Effector memory CD8-positive, alpha-beta T cell (primary cell): Measurements from ENCODE around the gene CLEC2D.
"Not testable (repeated sequence)": the region's sequence is repeated elsewhere in the genome, so short reads cannot be mapped to it uniquely, and the experiment has no call there.

Experiments used
- ATAC-seq: fragments of 150-1000 bp; cut with Tn5 transposase; replicated peaks from 2 replicates; pipeline ENCODE4 v1.10.0; 2021; ENCODE audit warnings: mild to moderate bottlenecking, moderate library complexity
- DNase-seq, 3 experiments: peaks; one replicate each; pipeline ENCODE4 v3.0.0; 2021
- H3K27ac Mint-ChIP-seq, 2 donors: one replicate each; pipeline ENCODE4 v1.8.0; 2022; ENCODE audit warnings: mild to moderate bottlenecking in 2 of 2, mixed read lengths in 2 of 2, moderate library complexity in 2 of 2
- H3K27me3 Mint-ChIP-seq, 2 donors: one replicate each; pipeline ENCODE4 v1.8.0; 2022; ENCODE audit warnings: mixed read lengths in 2 of 2
- H3K36me3 Mint-ChIP-seq: one replicate; pipeline ENCODE4 v1.8.0; 2022; ENCODE audit warnings: mild to moderate bottlenecking, moderate library complexity, mixed read lengths; ENCODE audit not compliant: insufficient read depth
- H3K4me1 Mint-ChIP-seq, 2 donors: one replicate each; pipeline ENCODE4 v1.8.0; 2022; ENCODE audit warnings: low read depth in 2 of 2, mixed read lengths in 2 of 2
- H3K4me3 Mint-ChIP-seq, 2 donors: one replicate each; pipeline ENCODE4 v1.8.0; 2022; ENCODE audit warnings: mild to moderate bottlenecking in 2 of 2, mixed read lengths in 2 of 2, moderate library complexity in 2 of 2
- H3K9me3 Mint-ChIP-seq, 2 donors: one replicate each; pipeline ENCODE4 v1.8.0; 2022; ENCODE audit warnings: mixed read lengths in 2 of 2

The CLEC2D gene

DNA sequence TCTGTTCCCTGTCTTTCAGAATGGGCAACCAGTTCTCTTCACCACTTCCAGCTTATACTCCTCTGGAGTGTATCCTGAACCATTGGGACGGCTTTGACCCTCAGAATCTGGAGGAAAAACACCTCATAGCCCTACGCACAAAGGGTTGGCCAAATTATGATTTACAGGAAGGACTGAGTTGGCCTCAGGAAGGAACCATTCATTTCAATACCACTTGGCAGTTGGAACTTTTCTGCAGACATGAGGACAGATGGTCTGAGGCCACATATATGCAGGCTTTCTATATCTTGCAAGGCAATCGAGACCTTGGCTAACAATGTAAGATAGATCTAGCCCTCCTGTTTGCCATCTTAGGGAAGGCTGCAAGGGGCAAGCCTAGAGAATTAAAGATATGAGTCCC, 39.3 kb downstream of the CLEC2D start:
- DNase-seq = no peak
- no peak for ATAC-seq

DNA sequence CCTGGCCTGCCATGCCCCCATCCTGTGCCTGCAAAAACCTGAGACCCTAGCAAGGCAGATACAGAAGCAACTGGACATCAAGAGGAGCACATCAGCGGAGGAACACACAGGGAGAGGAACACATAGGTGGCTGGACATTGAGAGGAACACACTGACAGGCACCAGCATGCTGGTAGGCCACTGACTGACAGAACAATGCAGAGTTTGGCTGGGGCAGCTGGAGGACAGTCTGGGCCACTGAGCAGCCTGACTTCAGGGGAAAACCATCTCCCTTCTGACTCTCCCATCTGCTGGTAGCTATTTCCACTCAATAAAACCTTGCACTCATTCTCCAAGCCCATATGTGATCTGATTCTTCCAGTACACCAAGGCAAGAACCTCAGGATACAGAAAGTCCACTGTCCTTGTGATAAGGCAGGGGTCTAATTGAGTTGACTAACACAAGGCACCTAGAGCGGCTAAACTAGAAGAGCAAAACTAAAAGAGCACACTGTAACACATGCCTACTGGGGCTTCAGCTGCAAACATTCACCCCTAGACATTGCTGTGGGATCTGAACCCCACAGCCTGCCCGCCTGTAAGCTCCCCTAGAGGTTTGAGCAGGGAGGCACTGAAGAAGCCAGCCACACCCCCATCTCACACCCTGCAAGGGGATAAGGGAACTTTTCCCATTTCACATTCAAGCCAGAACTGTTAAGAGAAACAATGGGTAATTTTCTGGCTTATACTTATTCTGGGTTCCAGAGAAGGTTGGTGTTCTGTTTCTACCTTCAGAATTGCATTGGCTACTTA, 41.3 kb downstream of the CLEC2D start:
- H3K4me3 Mint-ChIP-seq = no peak overlapping the region
- peaks cover 28 to 45% of the 10 kb centered on the region in 2 donors for H3K4me1 Mint-ChIP-seq
- H3K27ac Mint-ChIP-seq = peak overlapping the region; percentile 72 to 78

More for the DNA sequence above, 39.3 kb downstream of the CLEC2D start:
- H3K27ac Mint-ChIP-seq = peak overlapping the region; percentile 93 to 97
- H3K4me3 Mint-ChIP-seq = no peak overlapping the region
- no peaks in the 10 kb centered on the region for H3K27me3 Mint-ChIP-seq
- peaks cover 32 to 50% of the 10 kb centered on the region in 2 donors for H3K4me1 Mint-ChIP-seq
- H3K9me3 Mint-ChIP-seq = no peaks in the 10 kb centered on the region
- H3K36me3 Mint-ChIP-seq = peaks cover 4% of the 10 kb centered on the region

DNA sequence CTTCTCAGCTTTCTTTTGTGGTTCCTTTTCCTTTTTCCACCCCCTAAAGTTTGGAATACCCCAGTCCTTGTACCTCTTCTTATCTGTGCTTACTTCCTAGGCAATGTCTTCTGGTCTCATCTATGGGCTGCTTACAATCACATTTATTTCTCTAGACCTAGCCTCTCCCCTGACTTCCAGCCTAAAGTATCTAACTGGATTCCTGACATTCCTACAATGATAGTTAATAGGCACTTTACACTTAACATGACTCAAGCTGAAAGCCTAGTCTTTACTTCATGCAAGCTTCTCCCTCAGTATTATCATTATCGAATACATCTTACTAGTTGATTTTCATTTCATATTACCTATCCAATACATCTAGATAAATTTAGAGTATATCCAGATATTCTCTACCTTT, 42.2 kb downstream of the CLEC2D start:
- H3K9me3 Mint-ChIP-seq = no peaks in the 10 kb centered on the region
- DNase-seq (no peak), ATAC-seq (no peak)
- no peaks in the 10 kb centered on the region for H3K36me3 Mint-ChIP-seq
- peak overlapping the region in 1 of 2 donors; percentile 72 for H3K27ac Mint-ChIP-seq
- H3K4me1 Mint-ChIP-seq = peaks cover 21 to 36% of the 10 kb centered on the region in 2 donors
- H3K27me3 Mint-ChIP-seq = no peaks in the 10 kb centered on the region
- H3K4me3 Mint-ChIP-seq = no peak overlapping the region

More for the DNA sequence above, 41.3 kb downstream of the CLEC2D start:
- ATAC-seq = no peak
- DNase-seq = no peak
- Mint-ChIP-seq H3K9me3 (no peaks in the 10 kb centered on the region), H3K36me3 (no peaks in the 10 kb centered on the region), H3K27me3 (no peaks in the 10 kb centered on the region)

DNA sequence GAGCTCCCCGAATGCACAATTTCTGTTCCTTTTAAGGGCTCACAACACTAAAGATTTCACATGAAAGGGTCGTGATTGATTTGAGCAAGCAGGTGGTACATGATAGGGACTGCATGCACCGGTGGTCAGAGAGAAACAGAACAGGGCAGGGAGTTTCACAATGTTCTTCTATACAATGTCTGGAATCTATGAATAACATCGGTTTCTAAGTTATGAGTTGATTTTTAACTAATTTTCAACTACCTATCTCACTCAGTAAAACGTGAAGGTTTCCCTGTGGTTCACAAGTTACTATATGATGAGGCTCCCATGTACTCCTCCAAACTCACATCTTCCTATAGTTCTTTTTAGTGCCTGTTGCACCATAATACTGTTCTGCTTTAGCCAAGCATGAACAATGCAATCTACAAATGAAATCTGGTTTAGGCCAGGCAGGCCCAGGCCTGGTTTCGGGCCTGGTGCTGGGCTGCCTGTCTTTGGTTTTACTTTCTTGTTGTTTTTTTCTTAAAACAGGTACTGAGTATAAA, 43.6 kb downstream of the CLEC2D start:
- not testable (repeated sequence) for H3K27ac Mint-ChIP-seq, H3K9me3 Mint-ChIP-seq, H3K36me3 Mint-ChIP-seq, DNase-seq, ATAC-seq, H3K4me3 Mint-ChIP-seq, H3K27me3 Mint-ChIP-seq
- peaks cover 10 to 25% of the 10 kb centered on the region in 2 donors for H3K4me1 Mint-ChIP-seq

DNA sequence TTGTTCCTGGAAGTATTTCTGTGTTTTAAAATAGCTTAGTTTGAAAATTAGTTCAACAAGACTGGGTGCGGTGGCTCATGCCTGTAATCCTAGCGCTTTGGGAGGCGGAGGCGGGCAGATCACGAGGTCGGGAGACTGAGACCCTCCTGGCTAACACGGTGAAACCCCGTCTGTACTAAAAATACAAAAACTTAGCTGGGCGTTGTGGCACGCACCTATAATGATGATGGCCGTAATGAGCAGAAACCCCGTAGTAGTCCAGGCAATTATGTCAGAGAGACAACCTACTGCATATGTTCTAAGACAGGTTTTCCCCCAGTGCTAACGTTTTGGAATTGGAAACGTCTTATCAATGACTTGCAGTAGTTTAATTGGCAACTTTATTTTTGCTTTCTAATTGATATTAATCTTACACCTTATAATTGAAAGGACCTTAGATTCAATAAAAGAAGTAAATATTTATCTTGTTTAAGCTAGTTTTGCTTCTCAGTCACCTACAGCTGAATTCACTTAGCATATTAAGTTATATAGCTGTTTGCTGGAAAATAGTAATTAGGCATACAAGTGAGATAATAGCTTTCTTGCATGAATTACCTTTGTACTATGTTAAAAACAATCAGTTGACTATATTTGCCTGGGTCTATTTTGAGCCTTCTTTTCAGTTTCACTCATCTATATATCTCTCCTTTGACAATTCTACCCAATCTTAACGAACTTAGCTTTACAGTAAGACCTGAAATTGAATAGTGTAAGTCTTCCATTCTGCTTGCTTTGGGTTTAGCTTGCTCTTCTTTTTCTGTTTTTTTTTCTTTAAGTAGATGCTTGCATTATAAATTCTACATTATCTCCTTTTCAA, 47.8 kb downstream of the CLEC2D start:
- Mint-ChIP-seq H3K27ac (no peak overlapping the region), H3K36me3 (no peaks in the 10 kb centered on the region), H3K4me1 (peaks cover 0 to 10% of the 10 kb centered on the region in 2 donors), H3K9me3 (no peaks in the 10 kb centered on the region), H3K4me3 (no peak overlapping the region), H3K27me3 (peaks cover 8 to 16% of the 10 kb centered on the region in 2 donors)
- DNase-seq = no peak
- no peak for ATAC-seq

DNA sequence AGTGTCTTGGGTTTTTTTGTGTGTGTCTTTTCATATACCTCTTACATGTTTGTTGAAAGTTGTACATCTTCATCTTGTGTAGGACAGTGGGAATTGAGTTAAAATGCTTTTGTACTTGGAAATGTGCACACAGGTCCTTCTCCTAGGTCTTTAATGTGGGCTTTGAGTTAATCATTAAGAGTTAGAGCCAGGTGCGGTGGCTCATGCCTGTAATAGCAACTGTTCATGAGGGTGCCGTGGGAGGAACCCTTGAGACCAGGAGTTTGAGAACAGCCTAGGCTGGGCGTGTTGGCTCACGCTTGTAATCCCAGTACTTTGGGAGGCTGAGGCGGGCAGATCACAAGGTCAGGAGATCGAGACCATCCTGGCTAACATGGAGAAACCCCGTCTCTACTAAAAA, 49.5 kb downstream of the CLEC2D start:
- no peaks in the 10 kb centered on the region for H3K9me3 Mint-ChIP-seq
- peaks cover 0 to 5% of the 10 kb centered on the region in 2 donors for H3K4me1 Mint-ChIP-seq
- peaks cover 9 to 16% of the 10 kb centered on the region in 2 donors for H3K27me3 Mint-ChIP-seq
- H3K27ac Mint-ChIP-seq = no peak overlapping the region
- ATAC-seq = no peak
- no peak overlapping the region for H3K4me3 Mint-ChIP-seq
- H3K36me3 Mint-ChIP-seq = no peaks in the 10 kb centered on the region
- no peak for DNase-seq

DNA sequence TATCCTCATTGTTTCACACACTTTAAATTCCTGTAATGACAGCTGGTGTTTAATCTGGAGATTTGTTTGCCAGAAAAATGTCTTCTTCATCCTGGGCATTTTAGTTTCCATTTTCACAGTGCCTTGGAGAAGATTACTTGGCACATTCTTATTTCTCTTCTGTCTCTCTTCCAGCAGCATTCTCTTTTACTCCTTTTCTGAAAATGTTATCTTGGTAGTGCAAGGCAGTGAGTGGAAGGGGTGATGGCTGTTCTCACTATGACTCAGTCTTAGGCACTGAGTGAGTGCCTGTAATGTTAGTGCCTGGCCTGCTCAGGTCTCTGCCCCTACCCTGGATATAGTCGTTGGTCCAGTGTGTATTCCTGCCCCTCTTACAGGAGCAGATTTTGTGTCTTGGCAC, 50.3 kb downstream of the CLEC2D start:
- H3K4me1 Mint-ChIP-seq = peaks cover 0 to 5% of the 10 kb centered on the region in 2 donors
- DNase-seq (no peak), ATAC-seq (no peak)
- no peaks in the 10 kb centered on the region for H3K36me3 Mint-ChIP-seq
- peak overlapping the region in 1 of 2 donors; percentile 41 for H3K27ac Mint-ChIP-seq
- no peak overlapping the region for H3K4me3 Mint-ChIP-seq
- H3K27me3 Mint-ChIP-seq = peaks cover 9 to 16% of the 10 kb centered on the region in 2 donors
- no peaks in the 10 kb centered on the region for H3K9me3 Mint-ChIP-seq

DNA sequence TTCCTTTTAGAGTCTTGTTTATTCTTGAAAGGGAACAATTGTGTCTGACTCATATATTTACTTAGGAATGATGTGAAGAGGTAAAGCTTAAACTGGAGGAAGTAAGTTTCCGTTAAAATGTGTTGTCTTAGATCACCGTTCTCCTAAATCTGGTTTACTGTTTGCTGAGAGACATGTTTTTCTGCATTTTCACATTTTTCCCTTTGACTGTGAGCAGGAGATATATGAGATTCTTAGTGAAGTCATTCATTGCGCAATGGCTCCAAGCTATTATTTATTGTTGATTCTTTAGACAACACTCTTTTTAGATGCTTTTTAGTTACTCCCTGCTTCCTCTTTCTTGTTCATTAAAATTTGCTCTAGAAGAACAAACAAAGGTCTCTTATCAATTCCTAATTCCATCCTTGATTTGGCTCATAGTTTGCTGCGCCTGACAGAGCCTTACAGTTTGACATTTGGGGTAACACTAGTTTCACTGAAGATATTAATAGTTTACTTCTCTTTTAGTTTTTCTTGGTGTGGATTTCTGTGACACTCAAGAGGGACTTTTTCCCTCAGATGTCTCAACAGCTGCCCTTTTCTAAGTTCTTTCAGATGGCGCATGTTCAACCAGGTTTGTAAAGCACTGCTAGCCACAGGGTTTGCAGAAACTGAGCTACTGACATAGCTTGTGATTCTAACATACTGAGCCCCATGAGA, 52.0 kb downstream of the CLEC2D start:
- no peak for DNase-seq
- no peaks in the 10 kb centered on the region for H3K9me3 Mint-ChIP-seq
- ATAC-seq = no peak
- H3K36me3 Mint-ChIP-seq = no peaks in the 10 kb centered on the region
- peaks cover 9 to 16% of the 10 kb centered on the region in 2 donors for H3K27me3 Mint-ChIP-seq
- H3K27ac Mint-ChIP-seq = no peak overlapping the region
- no peak overlapping the region for H3K4me3 Mint-ChIP-seq
- peaks cover 0 to 5% of the 10 kb centered on the region in 2 donors for H3K4me1 Mint-ChIP-seq

DNA sequence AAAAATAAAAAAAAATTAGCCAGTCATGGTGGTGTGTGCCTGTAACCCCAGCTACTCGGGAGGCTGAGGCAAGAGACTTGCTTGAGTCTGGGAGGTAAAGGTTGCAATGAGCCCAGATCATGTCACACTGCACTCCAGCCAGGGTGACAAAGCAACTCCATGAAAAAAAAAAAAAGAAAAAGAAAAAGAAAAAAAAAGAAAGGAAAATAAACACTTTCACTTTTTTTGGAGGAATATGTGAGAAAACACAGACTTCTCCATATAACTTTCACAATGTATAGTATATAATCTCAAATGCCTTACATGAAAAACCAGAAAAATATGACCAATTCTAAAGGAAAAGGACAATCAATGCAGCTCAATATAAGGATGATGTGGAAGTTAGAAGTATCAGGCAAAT, 54.5 kb downstream of the CLEC2D start:
- no peak overlapping the region for H3K4me3 Mint-ChIP-seq
- DNase-seq (no peak), ATAC-seq (no peak)
- peaks cover 9 to 16% of the 10 kb centered on the region in 2 donors for H3K27me3 Mint-ChIP-seq
- no peaks in the 10 kb centered on the region for H3K9me3 Mint-ChIP-seq
- no peak overlapping the region for H3K27ac Mint-ChIP-seq
- peaks cover 0 to 5% of the 10 kb centered on the region in 2 donors for H3K4me1 Mint-ChIP-seq
- H3K36me3 Mint-ChIP-seq = no peaks in the 10 kb centered on the region

DNA sequence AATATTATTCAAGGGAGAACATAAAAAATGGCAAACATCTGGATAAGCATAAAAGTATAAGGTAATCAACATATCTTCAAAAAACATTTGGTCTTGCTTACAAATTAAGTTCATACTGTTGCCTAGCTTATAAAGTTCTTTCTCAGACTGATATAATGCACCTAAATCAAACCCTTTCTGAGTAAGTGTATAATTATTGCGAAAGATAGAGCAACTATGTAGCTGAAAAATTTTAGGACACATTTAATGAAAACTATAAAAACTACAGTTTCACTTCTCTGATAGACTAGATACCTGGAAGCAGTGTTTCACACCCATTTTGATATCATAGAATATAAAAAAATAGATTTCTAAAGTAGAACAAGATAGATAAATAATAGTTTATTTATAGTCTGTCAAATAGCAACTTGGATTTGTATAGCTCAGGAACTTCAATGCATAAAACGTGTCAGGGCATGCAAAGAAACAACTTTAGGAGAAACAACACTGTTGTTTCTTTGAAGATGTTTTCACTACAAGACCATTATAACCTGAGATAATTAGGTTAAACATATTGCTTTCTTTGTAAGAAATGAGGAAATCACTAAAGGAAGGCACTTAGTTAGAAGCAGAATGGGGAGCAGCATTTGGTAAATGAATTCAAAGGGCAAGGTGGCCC, 55.8 kb downstream of the CLEC2D start:
- ATAC-seq (no peak), DNase-seq (no peak)
- H3K9me3 Mint-ChIP-seq = no peaks in the 10 kb centered on the region
- H3K4me3 Mint-ChIP-seq = no peak overlapping the region
- H3K4me1 Mint-ChIP-seq = peaks cover 0 to 10% of the 10 kb centered on the region in 2 donors
- H3K27ac Mint-ChIP-seq = no peak overlapping the region
- peaks cover 9 to 16% of the 10 kb centered on the region in 2 donors for H3K27me3 Mint-ChIP-seq
- no peaks in the 10 kb centered on the region for H3K36me3 Mint-ChIP-seq

DNA sequence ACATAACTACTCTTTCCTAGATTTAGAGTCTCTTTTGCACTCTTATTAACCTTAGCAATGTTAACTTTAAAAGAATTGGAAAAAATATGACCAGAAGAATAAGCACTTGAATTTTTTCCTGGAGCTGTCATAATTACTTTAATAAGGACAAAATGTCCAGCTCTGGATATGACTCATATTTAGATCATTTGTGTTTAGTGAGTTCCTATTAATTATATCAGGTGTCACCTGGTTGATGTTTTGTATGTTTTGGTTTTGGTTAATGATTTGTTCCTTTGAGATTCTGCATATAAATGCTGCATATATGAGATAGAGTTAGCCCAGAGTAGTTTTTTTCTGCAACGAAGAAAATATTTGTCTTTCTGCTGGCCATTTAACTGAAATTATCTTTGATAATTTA, 58.3 kb downstream of the CLEC2D start:
- H3K9me3 Mint-ChIP-seq = no peaks in the 10 kb centered on the region
- no peak for DNase-seq
- ATAC-seq = no peak
- H3K4me1 Mint-ChIP-seq = peaks cover 2 to 7% of the 10 kb centered on the region in 2 donors
- H3K36me3 Mint-ChIP-seq = no peaks in the 10 kb centered on the region
- no peak overlapping the region for H3K4me3 Mint-ChIP-seq
- no peak overlapping the region for H3K27ac Mint-ChIP-seq
- H3K27me3 Mint-ChIP-seq = no peaks in the 10 kb centered on the region

DNA sequence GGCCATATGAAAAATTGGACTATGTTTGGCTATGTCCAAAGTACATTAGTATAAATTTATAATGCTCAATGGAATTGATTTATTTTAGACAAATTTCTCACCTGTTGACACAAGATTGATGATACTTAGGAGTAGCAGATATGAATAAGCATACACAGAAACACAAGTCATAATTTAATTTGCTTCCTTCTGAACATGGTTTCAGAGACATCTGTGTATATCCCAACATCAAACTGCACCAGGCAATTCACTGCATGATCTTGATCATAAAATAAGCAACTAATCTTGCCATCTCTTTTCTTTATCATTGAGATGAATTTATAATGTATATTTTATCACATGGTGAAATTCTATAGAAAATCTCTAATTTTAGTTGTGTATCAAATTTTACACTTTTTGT, 59.6 kb downstream of the CLEC2D start:
- H3K4me3 Mint-ChIP-seq = no peak overlapping the region
- ATAC-seq = no peak

DNA sequence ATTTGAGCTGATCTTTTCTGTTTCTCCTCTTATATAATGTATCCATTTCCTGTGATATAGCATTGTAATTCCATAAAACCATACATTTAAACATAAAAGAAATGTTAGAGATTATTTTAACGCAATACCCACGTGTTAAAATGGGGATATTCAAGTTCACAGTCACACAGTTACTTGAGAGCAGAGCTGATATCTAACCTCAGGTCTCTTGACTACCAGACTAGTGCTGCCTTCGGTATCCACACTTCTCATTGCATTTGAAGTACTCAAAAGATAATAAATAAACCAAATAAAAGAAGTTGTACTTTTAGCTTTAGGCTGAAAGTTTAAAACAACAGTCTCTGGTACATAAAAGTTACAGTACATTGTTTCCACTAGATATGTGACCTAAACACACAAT, 60.5 kb downstream of the CLEC2D start:
- peaks cover 2 to 13% of the 10 kb centered on the region in 2 donors for H3K4me1 Mint-ChIP-seq
- H3K36me3 Mint-ChIP-seq = no peaks in the 10 kb centered on the region
- DNase-seq (no peak), ATAC-seq (no peak)
- H3K27me3 Mint-ChIP-seq = no peaks in the 10 kb centered on the region
- peak overlapping the region in 1 of 2 donors; percentile 33 for H3K4me3 Mint-ChIP-seq
- no peaks in the 10 kb centered on the region for H3K9me3 Mint-ChIP-seq
- H3K27ac Mint-ChIP-seq = no peak overlapping the region

More for the DNA sequence above, 59.6 kb downstream of the CLEC2D start:
- H3K27ac Mint-ChIP-seq = no peak overlapping the region
- DNase-seq = no peak
- no peaks in the 10 kb centered on the region for H3K27me3 Mint-ChIP-seq
- no peaks in the 10 kb centered on the region for H3K9me3 Mint-ChIP-seq
- peaks cover 2 to 13% of the 10 kb centered on the region in 2 donors for H3K4me1 Mint-ChIP-seq
- no peaks in the 10 kb centered on the region for H3K36me3 Mint-ChIP-seq
